Esophagus squamous epithelium (tissue), 5 donors: ENCODE results near the gene MRPS17. TPM values are rescaled to one million over a fixed set of nuclear protein-coding genes. Genes with fewer than 3 reads are reported as not detected.

Experiments
- DNase-seq: peaks from one replicate; lab custom pipeline; 2025; lab: John Stamatoyannopoulos, UW
- H3K27ac ChIP-seq, 4 donors: fragments of 200-600 bp; sonication (generic); one replicate each; pipeline ENCODE4 v1.5.1; 2016 to 2019; ENCODE audit warnings: mild to moderate bottlenecking in 1 of 4
- H3K27me3 ChIP-seq, 4 donors: fragments of 200-600 bp; sonication (generic); 1 replicate in 3 of 4; 2 replicates in 1 of 4; pipeline versions ENCODE4 v1.5.1 to v1.6.0; 2017 to 2021; ENCODE audit warnings: antibody characterized with exemption in 1 of 4
- H3K36me3 ChIP-seq, 3 donors: fragments of 200-600 bp; sonication (generic); one replicate each; pipeline ENCODE4 v1.5.1; 2016 to 2019
- H3K4me1 ChIP-seq, 3 donors: fragments of 200-600 bp; sonication (generic); one replicate each; pipeline ENCODE4 v1.5.1; 2017 to 2019
- H3K4me3 ChIP-seq, 4 donors: fragments of 200-600 bp; sonication (generic); 1 replicate in 3 of 4; 2 replicates in 1 of 4; pipeline ENCODE4 v1.5.1; 2016 to 2019; ENCODE audit warnings: mild to moderate bottlenecking in 2 of 4, moderate library complexity in 1 of 4
- H3K9me3 ChIP-seq, 3 donors: fragments of 200-600 bp; sonication (generic); one replicate each; pipeline ENCODE4 v1.5.1; 2016 to 2019
- CTCF ChIP-seq, 6 experiments: fragments of 450-650 bp in 4 of 6; fragments of 200-600 bp in 2 of 6; sonication (generic) in 2 of 6; IDR thresholded peaks; one replicate each; pipeline ENCODE4 v1.5.1; 2016 to 2019; ENCODE audit warnings: antibody characterized with exemption in 6 of 6, mild to moderate bottlenecking in 4 of 6, moderate library complexity in 4 of 6
- POLR2A ChIP-seq, 4 donors: fragments of 450-650 bp; IDR thresholded peaks; one replicate each; pipeline ENCODE4 v1.6.1; 2017; ENCODE audit warnings: antibody characterized with exemption in 4 of 4, mild to moderate bottlenecking in 4 of 4, moderate library complexity in 3 of 4
- WGBS, 2 donors: methylation state at CpG; one replicate each; pipeline ENCODE4 v1.1.5; 2018; 5-methylcytosine and 5-hydroxymethylcytosine counted together
- intact Hi-C: fragments of 100-400 bp; cut with DNase I; formaldehyde crosslinking; loops from one replicate; pipeline ENCODE4 v1.15.0; 2022
- total RNA-seq, 4 donors: library from RNA; depleted of rRNA; stranded (reverse); fragments of >200 nt; gene quantifications; one replicate each; pipeline ENCODE4 v1.1.0, GENCODE V29; 2016
- donor health status: DM: yes; HTN: yes; CAD: no.

The MRPS17 gene
- total RNA-seq, 4 donors from 2014 or later = 4.3 to 11.8 (median 10.2) TPM

DNA sequence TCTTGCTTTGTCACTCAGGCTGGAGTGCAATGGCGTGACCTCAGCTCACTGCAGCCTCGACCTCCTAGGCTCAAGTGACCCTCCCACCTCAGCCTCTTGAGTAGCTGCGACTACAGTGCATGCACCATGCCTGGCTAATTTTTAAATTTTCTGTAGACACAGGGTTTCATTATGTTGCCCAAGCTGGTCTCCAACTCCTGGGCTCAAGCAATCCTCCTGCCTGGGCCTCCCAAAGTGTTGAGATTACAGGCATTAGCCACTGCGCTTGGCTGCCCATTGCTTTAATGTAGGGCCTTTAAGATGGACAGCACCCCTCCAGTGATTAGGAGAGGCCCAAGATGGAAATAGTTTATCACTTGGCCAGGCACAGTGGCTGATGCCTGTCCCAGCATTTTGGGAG is 52.1 kb downstream of the MRPS17 start:
- Histone ChIP-seq H3K9me3 (no peaks in the 10 kb centered on the region), H3K27me3 (no peaks in the 10 kb centered on the region), H3K4me3 (no peak overlapping the region), H3K4me1 (peaks cover 0 to 1% (median 0%) of the 10 kb centered on the region in 3 donors), H3K27ac (no peak overlapping the region), H3K36me3 (peaks cover 0 to 17% (median 0%) of the 10 kb centered on the region in 3 donors)
- intact Hi-C loops = no loop called here
- DNase-seq = no peak
- TF ChIP-seq CTCF (IDR thresholded peaks at IDR 0.05) (no peak), POLR2A (IDR thresholded peaks at IDR 0.05) (no peak)
- 85 to 87% methylated on average over 3 to 4 of the region's 4 CpGs for WGBS, 2 donors

Other genes starting within 250 kb of the MRPS17 start
- gene SEPTIN14, start 89.1 kb upstream of the MRPS17 start, total RNA-seq = not detected
- 1 to 10 TPM in 3 of 4 donors, under 1 TPM in 1; 0.38 to 2.3 (median 1.8) TPM for gene ZNF713, start 64.4 kb upstream of the MRPS17 start, total RNA-seq
- 10 to 100 TPM; 11.0 to 55.5 (median 34.6) TPM for gene NIPSNAP2, start 12.7 kb downstream of the MRPS17 start, total RNA-seq
- gene PSPH, start 99.6 kb downstream of the MRPS17 start, total RNA-seq = 10 to 100 TPM; 13.9 to 46.7 (median 27.9) TPM
- 100 to 1,000 TPM in 3 of 4 donors, 10 to 100 TPM in 1; 60.6 to 163 (median 133) TPM for gene CCT6A, start 99.9 kb downstream of the MRPS17 start, total RNA-seq
- 10 to 100 TPM; 50.3 to 88.1 (median 69.9) TPM for gene SUMF2, start 112.4 kb downstream of the MRPS17 start, total RNA-seq
- gene PHKG1, start 141.1 kb downstream of the MRPS17 start, total RNA-seq = 1 to 10 TPM in 1 of 4 donors, under 1 TPM in 2, not detected in 1; 0.31 to 2.7 (median 0.57) TPM
- gene CHCHD2, start 154.6 kb downstream of the MRPS17 start, total RNA-seq = 100 to 1,000 TPM; 296 to 475 (median 347) TPM
- not detected for gene NUPR2, start 164.5 kb downstream of the MRPS17 start, total RNA-seq